H9 (cell line): ENCODE results near the gene PRPF19. TPM values are rescaled to one million over a fixed set of nuclear protein-coding genes. Genes with fewer than 3 reads are reported as not detected.
A peak's percentile ranks its signal among the peaks of the same experiment; 100 is the strongest.

ENCODE experiments used
- DNase-seq: peaks from one replicate; pipeline ENCODE4 v3.0.0-alpha.2; 2017
- H2AFZ ChIP-seq: one replicate; pipeline ENCODE4 v1.6.1; 2013; ENCODE audit warnings: mild to moderate bottlenecking, low read length, control low read depth, moderate library complexity
- H2AK5ac ChIP-seq: 2 replicates; pipeline ENCODE4 v1.6.1; 2013; ENCODE audit warnings: low read length, control low read depth, mixed read lengths; ENCODE audit not compliant: insufficient read length
- H2BK120ac ChIP-seq: one replicate; pipeline ENCODE4 v1.6.1; 2013; ENCODE audit warnings: low read depth, mild to moderate bottlenecking, low read length, control low read depth, inconsistent platforms; ENCODE audit not compliant: poor library complexity, severe bottlenecking
- H2BK12ac ChIP-seq: 2 replicates; pipeline ENCODE4 v1.6.1; 2013; ENCODE audit warnings: low read length, control low read depth, mixed read lengths, low read depth; ENCODE audit not compliant: insufficient read length
- H2BK15ac ChIP-seq: 2 replicates; pipeline ENCODE4 v1.6.1; 2013; ENCODE audit warnings: low read depth, low read length, control low read depth
- H2BK20ac ChIP-seq: one replicate; pipeline ENCODE4 v1.6.1; 2013; ENCODE audit warnings: low read depth, mild to moderate bottlenecking, low read length, control low read depth, inconsistent platforms; ENCODE audit not compliant: poor library complexity, severe bottlenecking
- H2BK5ac ChIP-seq: 2 replicates; pipeline ENCODE4 v1.6.1; 2013; ENCODE audit warnings: low read length, control low read depth, mixed read lengths; ENCODE audit not compliant: insufficient read length
- H3K14ac ChIP-seq: 2 replicates; pipeline ENCODE4 v1.6.1; 2013; ENCODE audit warnings: low read length, control low read depth; ENCODE audit not compliant: insufficient read depth
- H3K18ac ChIP-seq: 2 replicates; pipeline ENCODE4 v1.6.1; 2013; ENCODE audit warnings: low read depth, mild to moderate bottlenecking, mixed read lengths, low read length, control low read depth; ENCODE audit not compliant: insufficient read length
- H3K23ac ChIP-seq: 2 replicates; pipeline ENCODE4 v1.6.1; 2013; ENCODE audit warnings: low read length, control low read depth, mixed read lengths, low read depth; ENCODE audit not compliant: insufficient read length
- H3K23me2 ChIP-seq: 2 replicates; pipeline ENCODE4 v1.6.1; 2013; ENCODE audit warnings: low read depth, mild to moderate bottlenecking, mixed read lengths, low read length, control low read depth; ENCODE audit not compliant: insufficient read length, poor library complexity, severe bottlenecking
- H3K27ac ChIP-seq: 2 replicates; pipeline ENCODE4 v1.5.1; 2013; ENCODE audit warnings: low read length, control low read depth, mixed read lengths, low read depth; ENCODE audit not compliant: insufficient read length
- H3K27me3 ChIP-seq: 2 replicates; pipeline ENCODE4 v1.6.1; 2013; ENCODE audit warnings: low read length, control low read depth, inconsistent platforms; ENCODE audit not compliant: insufficient read depth
- H3K4ac ChIP-seq: 2 replicates; pipeline ENCODE4 v1.6.1; 2013; ENCODE audit warnings: low read depth, mild to moderate bottlenecking, control low read depth, inconsistent platforms, low read length, moderate library complexity
- H3K4me1 ChIP-seq: 2 replicates; pipeline ENCODE4 v1.6.1; 2013; ENCODE audit warnings: low read length, control low read depth, inconsistent platforms; ENCODE audit not compliant: insufficient read depth
- H3K4me2 ChIP-seq: 2 replicates; pipeline ENCODE4 v1.6.1; 2013; ENCODE audit warnings: low read length, control low read depth, mixed read lengths; ENCODE audit not compliant: insufficient read length, insufficient read depth
- H3K56ac ChIP-seq: 2 replicates; pipeline ENCODE4 v1.6.1; 2013; ENCODE audit warnings: low read depth, mild to moderate bottlenecking, mixed read lengths, low read length, control low read depth; ENCODE audit not compliant: insufficient read length
- H3K79me1 ChIP-seq: 2 replicates; pipeline ENCODE4 v1.6.1; 2013; ENCODE audit warnings: low read depth, mild to moderate bottlenecking, moderate library complexity, low read length, control low read depth, inconsistent platforms; ENCODE audit not compliant: insufficient read depth, poor library complexity, severe bottlenecking
- H3K79me2 ChIP-seq: 2 replicates; pipeline ENCODE4 v1.6.1; 2013; ENCODE audit warnings: low read length, control low read depth, inconsistent platforms; ENCODE audit not compliant: insufficient read depth
- H3K9ac ChIP-seq: 2 replicates; pipeline ENCODE4 v1.6.1; 2013; ENCODE audit warnings: low read length, control low read depth, mixed read lengths; ENCODE audit not compliant: insufficient read length; ENCODE audit errors: extremely low read depth
- H3K9me3 ChIP-seq: one replicate; pipeline ENCODE4 v1.6.1; 2013; ENCODE audit warnings: low read depth, low read length, inconsistent platforms; ENCODE audit not compliant: control insufficient read depth
- H3T11ph ChIP-seq: one replicate; pipeline ENCODE4 v1.6.1; 2013; ENCODE audit warnings: mild to moderate bottlenecking, low read length, control low read depth, inconsistent platforms
- H4K20me1 ChIP-seq: one replicate; pipeline ENCODE4 v1.6.1; 2013; ENCODE audit not compliant: control insufficient read depth, insufficient read length, insufficient read depth
- H4K5ac ChIP-seq: 2 replicates; pipeline ENCODE4 v1.6.1; 2013; ENCODE audit warnings: low read depth, mild to moderate bottlenecking, mixed read lengths, low read length, control low read depth; ENCODE audit not compliant: insufficient read length
- H4K8ac ChIP-seq: replicated peaks from 2 replicates; pipeline ENCODE4 v1.6.1; 2013; ENCODE audit warnings: low read length, control low read depth, mixed read lengths, low read depth; ENCODE audit not compliant: insufficient read length
- H4K91ac ChIP-seq: 2 replicates; pipeline ENCODE4 v1.6.1; 2013; ENCODE audit warnings: low read depth, mild to moderate bottlenecking, moderate library complexity, mixed read lengths, low read length, control low read depth; ENCODE audit not compliant: insufficient read length
- H3K27ac Mint-ChIP-seq, 3 experiments: 2 replicates in 2 of 3; 3 replicates in 1 of 3; pipeline ENCODE4 v1.8.0; 2020 to 2021; ENCODE audit warnings: mixed read lengths in 3 of 3, mild to moderate bottlenecking in 1 of 3, moderate library complexity in 1 of 3
- H3K27me3 Mint-ChIP-seq: 2 replicates; pipeline ENCODE4 v1.8.0; 2021; ENCODE audit warnings: low read depth, mild to moderate bottlenecking, moderate library complexity, mixed read lengths
- H3K36me3 Mint-ChIP-seq, 3 experiments: 2 replicates in 2 of 3; 3 replicates in 1 of 3; pipeline ENCODE4 v1.8.0; 2020 to 2021; ENCODE audit warnings: low read depth in 3 of 3, mixed read lengths in 3 of 3; ENCODE audit not compliant: insufficient read depth in 1 of 3
- H3K4me1 Mint-ChIP-seq, 2 experiments: 2 replicates each; pipeline ENCODE4 v1.8.0; 2020; ENCODE audit warnings: mixed read lengths in 2 of 2
- H3K4me3 Mint-ChIP-seq, 2 experiments: 2 replicates in 1 of 2; 3 replicates in 1 of 2; pipeline ENCODE4 v1.8.0; 2020 to 2021; ENCODE audit warnings: mild to moderate bottlenecking in 2 of 2, mixed read lengths in 2 of 2, moderate library complexity in 1 of 2
- H3K9me3 Mint-ChIP-seq, 2 experiments: 2 replicates in 1 of 2; 3 replicates in 1 of 2; pipeline ENCODE4 v1.8.0; 2020; ENCODE audit warnings: mild to moderate bottlenecking in 2 of 2, mixed read lengths in 2 of 2, moderate library complexity in 1 of 2
- WGBS: extraction: QIAGEN DNeasy Blood & Tissue Kit; methylation state at CpG from one replicate; pipeline ENCODE4 v1.1.7; 2013; ENCODE audit warnings: missing lambda C conversion rate, low lambda C conversion rate, mixed read lengths; ENCODE audit not compliant: insufficient read length; ENCODE audit errors: extremely low coverage; 5-methylcytosine and 5-hydroxymethylcytosine counted together
- total RNA-seq: library from RNA; stranded (reverse); gene quantifications from 2 replicates; pipeline ENCODE4 v1.2.1, GENCODE V29; 2021
- TF ChIP-seq, protein P1 (sequence below): fragments of 200-600 bp; sonication (generic); conservative IDR thresholded peaks from 3 replicates; pipeline ENCODE4 v1.8.0; 2021; ENCODE audit warnings: antibody characterized with exemption, mild to moderate bottlenecking

PRPF19 gene
- total RNA-seq, 1 experiment from 2014 or later: 130 TPM

DNA sequence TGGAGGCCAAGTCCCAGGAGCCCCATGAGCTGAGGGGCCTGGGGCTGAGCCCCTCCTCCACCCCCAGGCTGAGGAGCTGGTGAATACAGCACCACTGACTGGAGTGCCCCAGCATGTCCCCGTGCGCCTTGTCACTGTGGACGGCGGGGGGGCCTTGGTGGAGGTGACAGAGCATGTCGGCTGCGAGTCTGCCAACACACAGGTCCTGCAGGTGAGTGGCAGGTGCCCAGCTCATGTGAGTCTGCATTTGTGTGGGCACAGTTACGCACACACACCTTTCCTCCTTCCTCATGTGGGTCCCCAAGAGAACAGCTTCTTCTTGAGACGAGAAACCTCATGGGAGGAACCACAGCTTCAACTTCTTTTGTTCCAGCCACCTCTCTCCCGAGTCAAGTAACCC, 25.5 kb upstream of the PRPF19 start:
- Histone ChIP-seq H2AK5ac (no peak overlapping the region), H3K27ac (no peak overlapping the region), H3K9ac (no peak overlapping the region), H2BK120ac (no peak overlapping the region), H3K4ac (no peak overlapping the region), H3K14ac (no peak overlapping the region), H3K27me3 (no peaks in the 10 kb centered on the region), H2AFZ (no peak overlapping the region), H3K79me2 (no peaks in the 10 kb centered on the region), H3K4me2 (no peak overlapping the region), H3K23me2 (no peaks in the 10 kb centered on the region), H2BK15ac (no peak overlapping the region), H4K20me1 (no peaks in the 10 kb centered on the region), H2BK12ac (no peak overlapping the region), H4K91ac (no peak overlapping the region), H3K56ac (no peak overlapping the region), H4K8ac (no peak overlapping the region), H3K4me1 (no peaks in the 10 kb centered on the region), H3K23ac (no peak overlapping the region), H3K9me3 (no peaks in the 10 kb centered on the region), H3K79me1 (no peaks in the 10 kb centered on the region), H4K5ac (no peak overlapping the region), H2BK5ac (no peak overlapping the region), H3K18ac (no peak overlapping the region), H2BK20ac (no peak overlapping the region), H3T11ph (no peak overlapping the region)
- no peak overlapping the region for H3K4me3 Mint-ChIP-seq
- H3K36me3 Mint-ChIP-seq: peaks cover 30 to 66% (median 57%) of the 10 kb centered on the region in 3 experiments; a peak in 6 of 7 replicates
- peak overlapping the region in 1 of 3 experiments; percentile 83; a peak in 1 of 7 replicates for H3K27ac Mint-ChIP-seq
- peaks cover 7 to 14% of the 10 kb centered on the region in 2 experiments for H3K4me1 Mint-ChIP-seq
- WGBS: no CpG with 5 or more reads among the region's 9 CpGs
- TF ChIP-seq, protein P1, sequence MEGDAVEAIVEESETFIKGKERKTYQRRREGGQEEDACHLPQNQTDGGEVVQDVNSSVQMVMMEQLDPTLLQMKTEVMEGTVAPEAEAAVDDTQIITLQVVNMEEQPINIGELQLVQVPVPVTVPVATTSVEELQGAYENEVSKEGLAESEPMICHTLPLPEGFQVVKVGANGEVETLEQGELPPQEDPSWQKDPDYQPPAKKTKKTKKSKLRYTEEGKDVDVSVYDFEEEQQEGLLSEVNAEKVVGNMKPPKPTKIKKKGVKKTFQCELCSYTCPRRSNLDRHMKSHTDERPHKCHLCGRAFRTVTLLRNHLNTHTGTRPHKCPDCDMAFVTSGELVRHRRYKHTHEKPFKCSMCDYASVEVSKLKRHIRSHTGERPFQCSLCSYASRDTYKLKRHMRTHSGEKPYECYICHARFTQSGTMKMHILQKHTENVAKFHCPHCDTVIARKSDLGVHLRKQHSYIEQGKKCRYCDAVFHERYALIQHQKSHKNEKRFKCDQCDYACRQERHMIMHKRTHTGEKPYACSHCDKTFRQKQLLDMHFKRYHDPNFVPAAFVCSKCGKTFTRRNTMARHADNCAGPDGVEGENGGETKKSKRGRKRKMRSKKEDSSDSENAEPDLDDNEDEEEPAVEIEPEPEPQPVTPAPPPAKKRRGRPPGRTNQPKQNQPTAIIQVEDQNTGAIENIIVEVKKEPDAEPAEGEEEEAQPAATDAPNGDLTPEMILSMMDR: no peak
- no peaks in the 10 kb centered on the region for H3K9me3 Mint-ChIP-seq
- DNase-seq: no peak
- H3K27me3 Mint-ChIP-seq: no peaks in the 10 kb centered on the region
